Liver (tissue), 9 donors: ENCODE data around the gene COL15A1. TPM values are rescaled to one million over a fixed set of nuclear protein-coding genes. Genes with fewer than 3 reads are reported as not detected.

ENCODE experiments used
- DNase-seq: peaks from one replicate; pipeline ENCODE4 v3.0.0-alpha.2; 2017; ENCODE audit warnings: low spot score
- H3K27ac ChIP-seq, 2 donors: one replicate each; pipeline ENCODE4 v1.7.0; 2013; ENCODE audit warnings: inconsistent platforms in 2 of 2, low read length in 2 of 2, control low read depth in 1 of 2, low read depth in 1 of 2, mild to moderate bottlenecking in 1 of 2
- H3K27me3 ChIP-seq, 4 donors: one replicate each; pipeline versions ENCODE4 v1.6.1 to v1.7.0; 2013; ENCODE audit warnings: low read length in 3 of 4, inconsistent platforms in 1 of 4, mild to moderate bottlenecking in 1 of 4, moderate library complexity in 1 of 4; ENCODE audit not compliant: control insufficient read depth in 4 of 4, insufficient read depth in 4 of 4
- H3K36me3 ChIP-seq, 4 donors: one replicate each; pipeline versions ENCODE4 v1.6.1 to v1.7.0; 2013; ENCODE audit warnings: low read length in 3 of 4, mild to moderate bottlenecking in 3 of 4, low read depth in 1 of 4, moderate library complexity in 1 of 4; ENCODE audit not compliant: control insufficient read depth in 4 of 4, insufficient read depth in 3 of 4
- H3K4me1 ChIP-seq, 4 donors: one replicate each; pipeline versions ENCODE4 v1.6.1 to v1.7.0; 2013; ENCODE audit warnings: low read length in 3 of 4, mild to moderate bottlenecking in 3 of 4, moderate library complexity in 1 of 4; ENCODE audit not compliant: control insufficient read depth in 4 of 4, insufficient read depth in 4 of 4
- H3K4me3 ChIP-seq, 3 donors: one replicate each; pipeline versions ENCODE4 v1.6.1 to v1.7.0; 2013; ENCODE audit warnings: low read length in 3 of 3, control low read depth in 1 of 3, low read depth in 1 of 3, mild to moderate bottlenecking in 1 of 3
- H3K9ac ChIP-seq, 2 donors: one replicate each; pipeline ENCODE4 v1.7.0; 2013; ENCODE audit warnings: low read length in 2 of 2, mild to moderate bottlenecking in 2 of 2, moderate library complexity in 2 of 2, control low read depth in 1 of 2, low read depth in 1 of 2
- H3K9me3 ChIP-seq, 4 donors: one replicate each; pipeline versions ENCODE4 v1.6.1 to v1.7.0; 2013; ENCODE audit warnings: low read length in 3 of 4; ENCODE audit not compliant: control insufficient read depth in 4 of 4
- ATF3 ChIP-seq: IDR thresholded peaks from 2 replicates; pipeline ENCODE4 v1.6.1; 2016; ENCODE audit warnings: antibody characterized with exemption
- EGR1 ChIP-seq, 2 donors: IDR thresholded peaks; 2 replicates each; pipeline ENCODE4 v1.6.1; 2016 to 2018; ENCODE audit warnings: antibody characterized with exemption in 2 of 2, low read depth in 2 of 2
- FOXA1 ChIP-seq: IDR thresholded peaks from 2 replicates; pipeline ENCODE4 v1.6.1; 2016; ENCODE audit warnings: antibody characterized with exemption
- FOXA2 ChIP-seq: IDR thresholded peaks from 2 replicates; pipeline ENCODE4 v1.6.1; 2016; ENCODE audit warnings: antibody characterized with exemption
- GABPA ChIP-seq, 2 donors: IDR thresholded peaks in 1 of 2; conservative IDR thresholded peaks in 1 of 2; 2 replicates each; pipeline ENCODE4 v1.6.1; 2016; ENCODE audit warnings: antibody characterized with exemption in 2 of 2, mild to moderate bottlenecking in 1 of 2, moderate library complexity in 1 of 2
- HNF4A ChIP-seq, 2 donors: conservative IDR thresholded peaks; 2 replicates each; pipeline ENCODE4 v1.6.1; 2016; ENCODE audit warnings: antibody characterized with exemption in 2 of 2, mild to moderate bottlenecking in 2 of 2
- HNF4G ChIP-seq: IDR thresholded peaks from 2 replicates; pipeline ENCODE4 v1.6.1; 2016; ENCODE audit warnings: antibody characterized with exemption
- JUND ChIP-seq, 2 donors: IDR thresholded peaks; 2 replicates each; pipeline ENCODE4 v1.6.1; 2016; ENCODE audit warnings: antibody characterized with exemption in 2 of 2
- MAX ChIP-seq: IDR thresholded peaks from 2 replicates; pipeline ENCODE4 v1.6.1; 2016; ENCODE audit warnings: antibody characterized with exemption
- NR2F2 ChIP-seq: IDR thresholded peaks from 2 replicates; pipeline ENCODE4 v1.6.1; 2016; ENCODE audit warnings: antibody characterized with exemption
- RAD21 ChIP-seq, 2 donors: IDR thresholded peaks; 2 replicates each; pipeline ENCODE4 v1.6.1; 2016; ENCODE audit warnings: antibody characterized with exemption in 2 of 2, mild to moderate bottlenecking in 2 of 2
- REST ChIP-seq: IDR thresholded peaks from 2 replicates; pipeline ENCODE4 v1.6.1; 2016; ENCODE audit warnings: antibody characterized with exemption, mild to moderate bottlenecking
- RXRA ChIP-seq, 2 donors: IDR thresholded peaks; 2 replicates each; pipeline ENCODE4 v1.6.1; 2017 to 2018; ENCODE audit warnings: antibody characterized with exemption in 2 of 2, mild to moderate bottlenecking in 1 of 2
- SP1 ChIP-seq: IDR thresholded peaks from 2 replicates; pipeline ENCODE4 v1.6.1; 2018; ENCODE audit warnings: antibody characterized with exemption, mild to moderate bottlenecking
- TAF1 ChIP-seq: conservative IDR thresholded peaks from 2 replicates; pipeline ENCODE4 v1.6.1; 2016; ENCODE audit warnings: antibody characterized with exemption, mild to moderate bottlenecking
- YY1 ChIP-seq: IDR thresholded peaks from 2 replicates; pipeline ENCODE4 v1.6.1; 2016; ENCODE audit warnings: antibody characterized with exemption, mild to moderate bottlenecking
- WGBS: extraction: QIAGEN DNeasy Blood & Tissue Kit; methylation state at CpG from one replicate; pipeline ENCODE4 v1.1.7; 2013; 5-methylcytosine and 5-hydroxymethylcytosine counted together
- polyA plus RNA-seq, 2 donors: library from polyadenylated mRNA; stranded (reverse) in 1 of 2; unstranded in 1 of 2; fragments of 200-250 nt in 1 of 2; fragments of >200 nt in 1 of 2; fragmentation: Nextera tagmentation in 1 of 2; extraction: Ambion mirVana in 1 of 2; gene quantifications; one replicate each; pipeline versions ENCODE4 v1.2.1 to v1.2.3, GENCODE V29; 2013 to 2015
- total RNA-seq, 2 donors: library from RNA; depleted of rRNA; stranded (reverse); fragments of >200 nt; gene quantifications; one replicate each; pipeline ENCODE4 v1.2.3, GENCODE V29; 2014
- TF ChIP-seq, protein P1 (sequence below): fragments of 150-350 bp; IDR thresholded peaks from 2 replicates; pipeline ENCODE4 v1.5.1; 2017; ENCODE audit warnings: improper control_type of control experiment, low read depth, low read length; ENCODE audit not compliant: missing input control
- TF ChIP-seq, protein P2 (sequence below): IDR thresholded peaks from 2 replicates; pipeline ENCODE4 v1.6.1; 2016; ENCODE audit warnings: antibody characterized with exemption
- donor health status: healthy.
- donor health status: healthy.
- donor health status: healthy.
- donor health status: healthy.
- donor health status: healthy.

Gene COL15A1
- total and polyA plus RNA-seq, 4 donors, result 0.10 to 0.42 (median 0.24) TPM

- DNase-seq, result no peak
- Histone ChIP-seq H3K9me3 (no peaks in the 10 kb centered on the region), H3K27ac (no peak overlapping the region), H3K4me3 (no peak overlapping the region), H3K27me3 (peaks cover 0 to 6% (median 0%) of the 10 kb centered on the region in 4 donors), H3K4me1 (no peaks in the 10 kb centered on the region), H3K36me3 (no peaks in the 10 kb centered on the region), H3K9ac (no peak overlapping the region)
- 94% methylated on average over 1 of the region's 1 CpG for WGBS
- no peak for TF ChIP-seq GABPA (IDR thresholded peaks at IDR 0.05 in 1 of 2, conservative IDR thresholded peaks at IDR 0.05 in 1 of 2)
- TF ChIP-seq REST, result no peak
- TF ChIP-seq TAF1, result no peak
- no peak for TF ChIP-seq JUND (IDR thresholded peaks at IDR 0.05)
- TF ChIP-seq FOXA1, result no peak
- TF ChIP-seq RXRA (IDR thresholded peaks at IDR 0.05), result no peak
- TF ChIP-seq, protein P1, sequence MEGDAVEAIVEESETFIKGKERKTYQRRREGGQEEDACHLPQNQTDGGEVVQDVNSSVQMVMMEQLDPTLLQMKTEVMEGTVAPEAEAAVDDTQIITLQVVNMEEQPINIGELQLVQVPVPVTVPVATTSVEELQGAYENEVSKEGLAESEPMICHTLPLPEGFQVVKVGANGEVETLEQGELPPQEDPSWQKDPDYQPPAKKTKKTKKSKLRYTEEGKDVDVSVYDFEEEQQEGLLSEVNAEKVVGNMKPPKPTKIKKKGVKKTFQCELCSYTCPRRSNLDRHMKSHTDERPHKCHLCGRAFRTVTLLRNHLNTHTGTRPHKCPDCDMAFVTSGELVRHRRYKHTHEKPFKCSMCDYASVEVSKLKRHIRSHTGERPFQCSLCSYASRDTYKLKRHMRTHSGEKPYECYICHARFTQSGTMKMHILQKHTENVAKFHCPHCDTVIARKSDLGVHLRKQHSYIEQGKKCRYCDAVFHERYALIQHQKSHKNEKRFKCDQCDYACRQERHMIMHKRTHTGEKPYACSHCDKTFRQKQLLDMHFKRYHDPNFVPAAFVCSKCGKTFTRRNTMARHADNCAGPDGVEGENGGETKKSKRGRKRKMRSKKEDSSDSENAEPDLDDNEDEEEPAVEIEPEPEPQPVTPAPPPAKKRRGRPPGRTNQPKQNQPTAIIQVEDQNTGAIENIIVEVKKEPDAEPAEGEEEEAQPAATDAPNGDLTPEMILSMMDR, result no peak
- no peak for TF ChIP-seq SP1
- TF ChIP-seq YY1, result no peak
- TF ChIP-seq EGR1 (IDR thresholded peaks at IDR 0.05; ENCODE audit: low read depth in 2 of 2), result no peak
- no peak for TF ChIP-seq FOXA2
- no peak for TF ChIP-seq MAX
- no peak for TF ChIP-seq NR2F2
- no peak for TF ChIP-seq RAD21 (IDR thresholded peaks at IDR 0.05)
- no peak for TF ChIP-seq HNF4A (conservative IDR thresholded peaks at IDR 0.05)
- TF ChIP-seq, protein P2, sequence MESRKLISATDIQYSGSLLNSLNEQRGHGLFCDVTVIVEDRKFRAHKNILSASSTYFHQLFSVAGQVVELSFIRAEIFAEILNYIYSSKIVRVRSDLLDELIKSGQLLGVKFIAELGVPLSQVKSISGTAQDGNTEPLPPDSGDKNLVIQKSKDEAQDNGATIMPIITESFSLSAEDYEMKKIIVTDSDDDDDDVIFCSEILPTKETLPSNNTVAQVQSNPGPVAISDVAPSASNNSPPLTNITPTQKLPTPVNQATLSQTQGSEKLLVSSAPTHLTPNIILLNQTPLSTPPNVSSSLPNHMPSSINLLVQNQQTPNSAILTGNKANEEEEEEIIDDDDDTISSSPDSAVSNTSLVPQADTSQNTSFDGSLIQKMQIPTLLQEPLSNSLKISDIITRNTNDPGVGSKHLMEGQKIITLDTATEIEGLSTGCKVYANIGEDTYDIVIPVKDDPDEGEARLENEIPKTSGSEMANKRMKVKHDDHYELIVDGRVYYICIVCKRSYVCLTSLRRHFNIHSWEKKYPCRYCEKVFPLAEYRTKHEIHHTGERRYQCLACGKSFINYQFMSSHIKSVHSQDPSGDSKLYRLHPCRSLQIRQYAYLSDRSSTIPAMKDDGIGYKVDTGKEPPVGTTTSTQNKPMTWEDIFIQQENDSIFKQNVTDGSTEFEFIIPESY, result no peak
Measured at GRCh38 chr9:98902516-98902915, 41.2 kb upstream of the COL15A1 start.

- Histone ChIP-seq H3K9me3 (no peaks in the 10 kb centered on the region), H3K4me3 (no peak overlapping the region), H3K9ac (no peak overlapping the region), H3K27ac (no peak overlapping the region), H3K27me3 (peaks cover 0 to 6% (median 0%) of the 10 kb centered on the region in 4 donors), H3K4me1 (no peaks in the 10 kb centered on the region), H3K36me3 (no peaks in the 10 kb centered on the region)
- WGBS, result 72% methylated on average over 5 of the region's 5 CpGs
- no peak for DNase-seq
- no peak for TF ChIP-seq FOXA1
- no peak for TF ChIP-seq TAF1
- TF ChIP-seq MAX, result no peak
- TF ChIP-seq GABPA (IDR thresholded peaks at IDR 0.05 in 1 of 2, conservative IDR thresholded peaks at IDR 0.05 in 1 of 2), result no peak
- TF ChIP-seq, protein P1, result no peak
- TF ChIP-seq, protein P2, result no peak
- TF ChIP-seq FOXA2, result no peak
- TF ChIP-seq SP1, result no peak
- TF ChIP-seq HNF4G, result no peak
- TF ChIP-seq ATF3, result no peak
- TF ChIP-seq YY1, result no peak
- TF ChIP-seq EGR1 (IDR thresholded peaks at IDR 0.05; ENCODE audit: low read depth in 2 of 2), result no peak
- TF ChIP-seq JUND (IDR thresholded peaks at IDR 0.05), result no peak
- TF ChIP-seq RXRA (IDR thresholded peaks at IDR 0.05), result no peak
- TF ChIP-seq RAD21 (IDR thresholded peaks at IDR 0.05), result no peak
- no peak for TF ChIP-seq HNF4A (conservative IDR thresholded peaks at IDR 0.05)
Measured at GRCh38 chr9:98902925-98903324, 40.8 kb upstream of the COL15A1 start.
